UCSD-AML1 (cell line): ENCODE results near the gene TBATA.

Source experiments
- DNase-seq: peaks from one replicate; lab custom pipeline; 2025; ENCODE audit not compliant: unreplicated experiment; lab: John Stamatoyannopoulos, UW

TBATA gene

DNA sequence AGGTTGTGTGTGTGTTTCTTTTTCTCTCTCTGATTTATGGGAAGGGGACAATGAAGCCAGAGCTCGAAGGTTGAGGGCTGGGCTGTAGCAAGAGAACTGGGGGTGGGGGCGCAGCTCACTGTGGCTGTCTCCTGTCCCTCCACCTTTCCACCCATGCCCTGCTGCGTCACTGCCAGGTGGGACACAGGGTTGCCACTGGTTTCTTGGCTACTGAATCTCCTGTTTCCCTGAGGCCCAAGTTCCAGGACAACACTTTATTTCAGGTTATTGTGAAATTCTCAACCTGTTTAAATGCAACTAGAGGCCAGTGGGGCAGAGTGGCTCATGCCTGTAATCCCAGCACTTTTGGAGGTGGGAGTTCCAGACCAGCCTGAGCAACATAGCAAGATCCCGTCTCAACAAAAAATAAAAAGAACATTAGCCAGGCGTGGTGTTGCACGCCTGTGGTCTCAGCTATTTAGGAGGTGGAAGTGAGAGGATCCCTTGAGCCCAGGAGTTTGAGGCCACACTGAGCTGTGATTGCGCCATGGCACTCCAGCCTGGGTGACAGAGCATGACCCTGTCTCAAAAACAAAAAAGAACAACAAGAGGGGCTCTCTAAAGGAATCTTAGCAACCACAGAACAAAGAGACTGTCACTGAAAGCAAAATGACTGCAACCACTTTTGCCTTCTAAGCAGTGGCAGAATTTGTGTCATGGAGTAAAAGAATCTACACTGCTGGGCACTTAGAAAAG lies 22.6 kb downstream of the TBATA start:
- no peak for DNase-seq

DNA sequence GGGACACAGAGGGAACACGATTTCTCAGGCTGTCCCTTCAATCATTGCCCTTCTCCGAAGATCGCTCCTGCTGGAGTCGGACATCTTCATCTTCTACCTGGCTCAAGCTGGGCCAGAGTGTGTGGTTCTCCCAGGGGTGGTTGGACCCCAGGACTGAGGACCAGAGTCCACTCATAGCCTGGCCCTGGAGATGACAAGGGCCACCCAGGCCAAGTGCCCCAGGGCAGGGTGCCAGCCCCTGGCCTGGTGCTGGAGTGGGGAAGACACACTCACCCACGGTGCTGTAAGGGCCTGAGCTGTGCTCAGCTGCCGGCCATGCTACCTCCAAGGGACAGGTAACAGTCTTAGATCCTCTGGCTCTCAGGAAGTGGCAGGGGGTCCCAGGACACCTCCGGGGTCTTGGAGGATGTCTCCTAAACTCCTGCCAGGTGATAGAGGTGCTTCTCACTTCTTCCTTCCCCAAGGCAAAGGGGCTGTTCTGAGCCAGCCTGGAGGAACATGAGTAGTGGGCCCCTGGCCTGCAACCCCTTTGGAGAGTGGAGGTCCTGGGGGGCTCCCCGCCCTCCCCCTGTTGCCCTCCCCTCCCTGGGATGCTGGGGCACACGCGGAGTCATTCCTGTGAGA lies 23.3 kb downstream of the TBATA start:
- no peak for DNase-seq

DNA sequence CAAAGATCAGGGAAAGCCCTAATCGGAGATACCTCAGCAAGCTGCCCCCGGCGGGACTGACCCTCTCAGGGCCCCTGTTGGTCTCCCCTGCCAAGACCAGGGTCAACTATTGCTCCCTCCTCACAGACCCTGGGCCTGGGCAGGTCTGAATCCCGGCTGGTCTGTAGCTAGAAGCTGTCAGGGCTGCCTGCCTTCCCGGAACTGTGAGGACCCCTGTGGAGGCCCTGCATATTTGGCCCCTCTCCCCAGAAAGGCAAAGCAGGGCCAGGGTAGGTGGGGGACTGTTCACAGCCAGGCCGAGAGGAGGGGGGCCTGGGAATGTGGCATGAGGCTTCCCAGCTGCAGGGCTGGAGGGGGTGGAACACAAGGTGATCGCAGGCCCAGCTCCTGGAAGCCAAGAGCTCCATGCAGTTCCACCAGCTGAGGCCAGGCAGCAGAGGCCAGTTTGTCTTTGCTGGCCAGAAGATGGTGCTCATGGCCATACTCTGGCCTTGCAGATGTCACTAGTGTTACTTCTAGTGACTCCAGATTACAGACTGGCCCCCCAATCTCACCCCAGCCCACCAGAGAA lies 24.1 kb downstream of the TBATA start:
- DNase-seq: peak; percentile 37

DNA sequence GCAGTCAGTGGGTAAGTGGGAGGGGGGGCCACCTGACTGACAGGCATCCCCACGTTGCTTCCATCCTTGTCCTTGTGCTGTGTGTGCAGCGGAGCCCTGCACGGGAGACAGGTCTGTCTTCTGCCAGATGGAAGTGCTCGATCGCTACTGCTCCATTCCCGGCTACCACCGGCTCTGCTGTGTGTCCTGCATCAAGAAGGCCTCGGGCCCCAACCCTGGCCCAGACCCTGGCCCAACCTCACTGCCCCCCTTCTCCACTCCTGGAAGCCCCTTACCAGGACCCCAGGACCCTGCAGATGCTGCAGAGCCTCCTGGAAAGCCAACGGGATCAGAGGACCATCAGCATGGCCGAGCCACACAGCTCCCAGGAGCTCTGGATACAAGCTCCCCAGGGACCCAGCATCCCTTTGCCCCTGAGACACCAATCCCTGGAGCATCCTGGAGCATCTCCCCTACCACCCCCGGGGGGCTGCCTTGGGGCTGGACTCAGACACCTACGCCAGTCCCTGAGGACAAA lies 24.8 kb downstream of the TBATA start:
- no peak for DNase-seq

DNA sequence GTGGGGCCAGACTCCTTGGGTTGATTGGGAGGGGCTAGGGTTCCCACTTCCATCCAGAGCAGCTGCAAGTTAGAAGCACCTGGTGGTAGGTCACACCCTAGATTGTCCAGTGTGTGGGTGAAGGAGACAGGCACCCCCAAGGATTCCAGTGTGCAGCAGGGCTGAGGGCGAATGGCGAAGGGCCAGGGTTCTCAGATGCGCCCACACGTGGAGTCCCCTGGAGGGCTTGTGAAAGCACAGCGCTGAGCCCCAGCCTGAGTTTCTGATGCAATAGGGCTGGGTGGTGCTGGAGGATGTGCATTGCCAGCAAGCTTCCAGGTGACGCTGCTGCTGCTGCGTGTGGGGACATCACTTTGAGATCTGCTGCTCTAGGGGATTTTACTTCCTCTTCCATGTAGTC lies 25.4 kb downstream of the TBATA start:
- DNase-seq: no peak

DNA sequence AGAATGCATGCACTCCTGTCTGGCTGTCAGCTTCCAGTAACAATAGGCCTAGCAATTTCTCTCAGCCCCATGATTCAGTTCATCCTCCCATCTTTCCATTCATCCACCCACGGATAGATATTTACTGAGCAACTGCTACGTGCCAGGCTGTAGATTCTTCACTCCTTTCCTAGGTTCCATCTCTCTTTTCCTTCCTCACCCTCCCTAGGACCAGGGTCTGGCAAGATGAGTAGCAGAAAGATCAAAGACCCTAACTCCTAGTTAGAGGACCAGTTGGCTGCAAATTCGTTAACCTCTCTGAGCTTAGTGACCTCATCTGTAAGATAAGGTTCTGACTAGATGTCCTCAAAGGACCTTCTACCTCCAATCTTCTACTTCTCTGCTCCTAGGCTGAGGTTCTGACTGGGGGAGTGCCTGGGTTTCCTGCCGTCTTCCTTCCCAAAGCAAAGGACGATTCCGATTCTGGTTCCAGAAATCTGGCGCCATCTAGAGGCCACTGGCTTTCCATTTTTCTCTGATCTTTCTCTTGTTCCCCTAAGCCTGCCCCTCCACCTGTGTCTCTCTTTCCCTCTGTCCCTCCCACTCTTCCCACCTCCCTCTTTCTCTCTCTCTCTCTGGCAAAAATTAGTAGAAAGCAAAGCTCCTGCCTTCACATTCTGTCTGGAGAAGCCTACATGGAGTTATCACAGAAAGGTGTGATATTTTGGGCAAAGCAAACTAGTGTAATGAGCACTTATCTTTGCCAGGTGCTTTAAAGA lies 26.2 kb downstream of the TBATA start:
- DNase-seq: peak; percentile 47

DNA sequence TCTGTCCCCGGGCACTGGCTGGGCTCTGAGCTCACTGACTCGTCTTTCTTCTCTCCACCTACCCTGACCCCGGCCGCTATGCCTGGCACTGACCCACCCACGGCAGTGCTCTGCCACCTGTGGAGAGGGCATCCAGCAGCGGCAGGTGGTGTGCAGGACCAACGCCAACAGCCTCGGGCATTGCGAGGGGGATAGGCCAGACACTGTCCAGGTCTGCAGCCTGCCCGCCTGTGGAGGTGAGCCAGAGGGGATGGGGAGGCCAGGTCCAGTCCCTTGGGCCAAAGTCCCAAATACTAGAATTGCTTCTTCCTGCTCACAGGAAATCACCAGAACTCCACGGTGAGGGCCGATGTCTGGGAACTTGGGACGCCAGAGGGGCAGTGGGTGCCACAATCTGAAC lies 27.3 kb downstream of the TBATA start:
- DNase-seq: no peak

DNA sequence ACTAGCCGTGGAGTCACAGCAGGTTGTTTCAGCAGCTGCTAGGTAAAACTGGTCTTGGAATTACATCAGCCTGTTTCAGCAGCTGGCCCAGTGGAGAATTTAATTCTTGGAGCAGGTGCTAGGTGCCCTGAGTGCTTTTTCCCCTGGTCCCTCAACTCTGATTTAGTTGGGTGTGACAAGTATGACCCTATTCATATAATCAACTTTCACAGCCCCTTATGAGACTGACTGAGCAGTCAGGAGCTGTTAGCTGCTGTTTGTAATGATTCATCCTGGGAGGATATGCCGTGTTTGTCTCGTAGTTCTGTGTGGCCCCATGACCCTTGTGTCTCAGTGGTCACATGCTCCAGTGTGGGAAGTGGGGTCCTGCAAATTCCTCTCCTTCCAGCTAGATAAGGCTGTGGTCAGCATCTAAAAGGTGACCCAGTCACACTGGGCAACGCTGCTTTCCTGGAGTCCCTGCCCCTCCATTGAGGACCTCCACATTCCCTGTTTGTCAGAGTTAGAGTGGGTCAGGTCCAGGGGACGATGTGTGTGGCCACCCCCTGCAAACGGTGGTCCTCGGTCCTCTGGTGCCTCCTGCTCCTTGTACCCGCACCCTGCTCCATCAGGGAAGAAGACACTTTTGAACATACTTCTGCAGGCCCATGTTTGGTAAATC lies 28.3 kb downstream of the TBATA start:
- no peak for DNase-seq

DNA sequence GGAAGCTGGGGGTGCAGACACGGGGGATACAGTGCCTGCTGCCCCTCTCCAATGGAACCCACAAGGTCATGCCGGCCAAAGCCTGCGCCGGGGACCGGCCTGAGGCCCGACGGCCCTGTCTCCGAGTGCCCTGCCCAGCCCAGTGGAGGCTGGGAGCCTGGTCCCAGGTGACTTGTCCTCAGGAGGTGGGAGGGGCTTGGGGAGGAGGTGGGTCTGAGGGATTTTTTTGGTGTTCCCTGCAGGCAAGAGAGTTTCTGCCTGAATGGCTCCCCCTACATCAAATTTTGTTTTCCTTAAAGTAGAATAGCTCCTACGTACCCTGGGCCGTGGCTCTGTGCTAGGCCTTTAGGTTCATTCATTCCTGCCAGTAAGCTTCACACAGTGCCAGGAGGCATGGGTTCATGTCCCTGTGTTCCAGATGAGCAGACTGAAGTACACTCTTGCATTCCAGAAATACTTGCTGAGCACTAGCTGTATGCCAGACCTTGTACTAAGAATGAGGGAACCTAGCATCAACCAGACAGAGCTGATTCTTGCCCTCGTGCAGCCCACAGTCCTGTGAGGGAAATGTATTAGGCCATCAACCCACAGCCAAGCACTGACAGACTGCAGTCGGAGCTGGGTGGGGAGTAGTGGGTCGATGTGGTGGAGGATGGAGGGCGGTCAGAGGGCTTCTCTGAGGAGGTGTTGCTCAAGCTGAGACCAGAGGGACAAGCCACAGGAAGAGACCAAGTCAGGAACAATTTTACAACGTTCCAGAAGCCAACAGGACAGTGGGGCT lies 31.1 kb downstream of the TBATA start:
- no peak for DNase-seq

DNA sequence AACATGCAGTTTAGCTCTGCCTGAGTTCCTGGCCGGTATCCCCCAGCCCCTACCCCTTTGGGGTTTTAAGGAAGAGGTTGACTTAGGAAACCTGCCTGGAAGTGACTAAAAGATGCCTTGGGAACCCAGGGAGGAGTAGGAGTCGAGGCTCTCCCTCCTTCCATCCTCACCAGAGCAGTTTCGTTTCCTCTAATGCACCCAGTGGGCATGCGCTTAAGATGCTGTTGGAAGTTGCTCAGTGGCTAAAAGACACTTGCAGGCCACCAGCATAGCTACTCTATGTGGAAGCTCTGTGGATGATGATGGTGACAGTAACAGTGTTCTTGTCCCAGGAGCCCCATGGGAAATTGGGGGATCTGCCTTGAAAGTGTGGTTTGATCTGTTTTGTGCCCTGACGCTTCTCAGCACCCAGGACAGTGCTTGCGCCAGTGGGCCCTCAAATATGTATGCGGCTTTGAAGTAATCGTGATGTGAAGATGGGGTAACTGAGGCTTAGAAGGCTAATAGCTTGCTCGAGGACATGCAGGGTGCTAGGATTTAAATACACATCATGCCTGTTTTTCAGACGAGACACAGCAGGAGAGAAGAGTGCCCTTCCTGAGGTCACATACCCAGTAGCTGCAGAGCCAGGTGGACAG lies 32.0 kb downstream of the TBATA start:
- DNase-seq: no peak

DNA sequence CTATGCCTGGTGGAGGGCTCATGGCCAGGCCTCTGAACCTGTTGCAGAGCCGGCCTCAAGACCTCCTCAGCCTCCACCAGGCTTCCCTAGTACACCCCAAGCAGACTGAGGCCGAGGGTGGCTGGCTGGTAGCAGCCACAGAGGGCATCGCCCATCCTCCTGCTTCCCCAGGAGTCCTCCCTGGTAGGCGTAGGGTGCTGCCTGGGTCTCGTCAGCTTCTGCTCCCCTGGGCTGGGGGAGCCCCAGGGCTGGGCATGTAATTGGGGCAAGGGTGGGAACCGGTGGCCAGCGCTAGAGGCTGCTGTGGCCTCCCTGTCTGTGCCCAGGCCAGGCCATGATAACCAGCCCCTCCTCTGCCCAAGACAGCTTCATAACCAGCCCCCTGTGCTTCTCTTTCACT lies 32.6 kb downstream of the TBATA start:
- DNase-seq: no peak

DNA sequence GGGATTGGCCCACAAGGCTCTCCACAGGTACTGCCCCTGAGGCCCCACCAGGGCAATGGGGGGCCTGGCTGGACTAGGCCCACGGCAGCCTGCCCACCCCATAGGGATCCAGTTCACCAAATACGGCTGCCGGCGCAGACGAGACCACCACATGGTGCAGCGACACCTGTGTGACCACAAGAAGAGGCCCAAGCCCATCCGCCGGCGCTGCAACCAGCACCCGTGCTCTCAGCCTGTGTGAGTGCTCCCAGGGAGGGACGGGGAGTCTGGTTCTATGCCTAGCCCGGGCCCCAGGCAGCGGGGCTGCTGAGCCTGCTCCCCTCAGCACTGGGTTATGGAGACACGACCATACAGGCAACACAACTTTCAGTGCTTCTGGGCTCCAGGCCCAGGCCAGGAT lies 33.2 kb downstream of the TBATA start:
- DNase-seq: no peak

DNA sequence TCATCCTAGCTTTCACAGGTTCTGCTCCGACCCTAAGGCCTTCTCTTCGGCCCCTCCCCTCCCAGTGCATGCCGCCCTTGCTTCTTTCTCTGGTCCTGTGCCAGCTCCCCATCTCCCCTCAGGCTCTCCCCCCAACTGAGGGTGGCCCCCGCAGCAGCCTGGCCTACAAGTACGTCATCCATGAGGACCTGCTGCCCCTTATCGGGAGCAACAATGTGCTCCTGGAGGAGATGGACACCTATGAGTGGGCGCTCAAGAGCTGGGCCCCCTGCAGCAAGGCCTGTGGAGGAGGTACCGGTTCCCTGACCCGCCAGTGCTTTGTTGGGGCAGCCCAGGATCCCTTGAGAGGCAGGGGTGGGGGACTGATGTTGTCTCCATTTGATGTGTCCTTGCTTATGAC lies 33.8 kb downstream of the TBATA start:
- DNase-seq: no peak

DNA sequence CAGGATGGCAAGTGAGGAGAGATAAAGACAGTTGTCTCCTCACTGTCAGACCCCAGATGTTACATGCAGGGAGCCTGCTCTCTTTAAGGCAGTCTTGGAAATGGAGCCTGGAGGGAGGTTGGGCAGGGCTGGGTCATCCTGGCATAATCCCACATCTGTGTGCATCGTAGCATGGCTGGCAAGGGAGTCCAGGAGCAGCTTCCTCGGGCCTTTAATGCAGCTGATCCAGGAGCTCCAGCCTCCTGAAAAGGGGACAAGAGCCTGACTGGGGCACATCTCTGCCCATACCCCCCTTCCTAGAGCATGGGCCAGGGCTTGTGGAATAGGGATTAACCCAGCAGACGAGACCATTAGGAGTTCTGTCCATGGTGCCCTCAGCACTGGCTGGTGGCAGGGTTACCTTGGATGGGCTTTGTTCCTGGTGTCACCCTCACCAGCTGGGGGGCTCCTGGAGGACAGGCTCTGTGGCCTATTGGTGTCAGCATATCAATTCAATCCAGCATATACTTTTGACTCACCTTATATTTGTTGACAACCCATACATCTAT lies 34.9 kb downstream of the TBATA start:
- DNase-seq: no peak

DNA sequence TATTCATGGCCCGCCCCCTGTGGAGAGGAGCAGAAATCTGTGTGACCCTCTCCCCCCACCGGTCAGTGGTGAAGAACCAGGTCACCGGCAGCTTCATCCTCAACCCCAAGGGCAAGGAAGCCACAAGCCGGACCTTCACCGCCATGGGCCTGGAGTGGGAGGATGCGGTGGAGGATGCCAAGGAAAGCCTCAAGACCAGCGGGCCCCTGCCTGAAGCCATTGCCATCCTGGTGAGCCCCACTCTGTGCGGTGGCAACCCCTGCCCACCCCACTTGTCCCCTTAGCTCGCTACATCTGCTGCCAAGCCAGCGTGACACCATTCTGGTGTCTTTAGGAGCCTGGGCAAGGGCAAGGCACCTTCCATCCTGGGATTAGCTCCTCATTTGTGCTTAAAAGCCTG lies 35.4 kb downstream of the TBATA start:
- no peak for DNase-seq

DNA sequence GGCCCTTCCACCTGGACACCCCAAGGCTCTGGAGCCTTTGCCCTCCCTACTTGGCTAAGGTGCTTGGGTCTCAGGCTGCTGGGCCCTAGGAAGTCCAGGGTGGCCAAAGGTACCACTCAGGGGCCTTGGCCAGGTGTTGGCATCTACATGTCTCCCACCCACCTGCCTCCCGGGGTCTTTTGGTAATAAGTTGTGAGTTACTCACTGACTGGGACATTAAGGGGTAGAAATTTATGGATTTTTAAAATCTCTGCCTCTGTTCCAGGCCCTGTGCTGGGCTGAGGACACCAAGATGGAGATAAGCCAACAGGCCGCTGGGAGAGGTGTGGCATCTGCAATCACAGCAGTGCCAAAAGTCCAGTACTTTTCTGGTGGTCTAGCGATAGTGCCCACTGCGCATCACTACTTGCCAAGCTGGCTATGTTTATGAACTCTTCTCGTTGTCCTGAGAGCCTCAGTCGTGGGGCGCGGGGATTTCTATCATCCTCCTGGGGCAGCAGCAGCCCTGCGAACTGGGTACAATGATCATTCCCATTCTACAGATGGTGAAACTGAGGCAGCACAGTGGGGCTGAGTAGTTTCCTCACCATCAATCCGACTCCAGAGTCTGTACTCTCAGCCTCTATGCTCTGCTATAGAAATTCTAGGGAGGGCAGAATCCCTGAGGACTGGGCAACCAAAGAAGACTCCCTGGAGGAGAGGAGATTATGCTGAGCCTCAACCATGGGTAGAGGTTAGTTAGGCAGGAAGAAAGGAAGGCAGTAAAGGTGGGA lies 36.2 kb downstream of the TBATA start:
- DNase-seq: no peak

DNA sequence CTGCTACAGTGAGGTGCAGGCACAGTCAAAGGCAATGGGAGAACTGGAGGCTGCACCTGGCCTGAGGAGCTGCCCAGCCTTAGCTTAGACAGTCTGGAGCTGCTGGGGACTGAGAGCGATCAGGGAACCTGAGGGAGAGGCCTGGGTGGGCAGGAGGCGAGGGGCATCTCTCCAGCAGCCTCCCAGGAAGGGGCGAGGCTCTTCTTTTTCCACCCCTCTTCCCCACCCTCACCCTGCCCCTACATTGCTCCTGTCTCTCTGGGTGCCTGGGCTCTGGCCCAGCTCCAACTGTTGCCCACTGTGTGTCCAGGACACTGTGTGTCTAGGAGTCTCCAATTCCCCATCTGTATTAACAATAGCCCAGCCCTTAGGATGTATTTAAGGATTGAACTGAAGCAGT lies 36.9 kb downstream of the TBATA start:
- DNase-seq: no peak

DNA sequence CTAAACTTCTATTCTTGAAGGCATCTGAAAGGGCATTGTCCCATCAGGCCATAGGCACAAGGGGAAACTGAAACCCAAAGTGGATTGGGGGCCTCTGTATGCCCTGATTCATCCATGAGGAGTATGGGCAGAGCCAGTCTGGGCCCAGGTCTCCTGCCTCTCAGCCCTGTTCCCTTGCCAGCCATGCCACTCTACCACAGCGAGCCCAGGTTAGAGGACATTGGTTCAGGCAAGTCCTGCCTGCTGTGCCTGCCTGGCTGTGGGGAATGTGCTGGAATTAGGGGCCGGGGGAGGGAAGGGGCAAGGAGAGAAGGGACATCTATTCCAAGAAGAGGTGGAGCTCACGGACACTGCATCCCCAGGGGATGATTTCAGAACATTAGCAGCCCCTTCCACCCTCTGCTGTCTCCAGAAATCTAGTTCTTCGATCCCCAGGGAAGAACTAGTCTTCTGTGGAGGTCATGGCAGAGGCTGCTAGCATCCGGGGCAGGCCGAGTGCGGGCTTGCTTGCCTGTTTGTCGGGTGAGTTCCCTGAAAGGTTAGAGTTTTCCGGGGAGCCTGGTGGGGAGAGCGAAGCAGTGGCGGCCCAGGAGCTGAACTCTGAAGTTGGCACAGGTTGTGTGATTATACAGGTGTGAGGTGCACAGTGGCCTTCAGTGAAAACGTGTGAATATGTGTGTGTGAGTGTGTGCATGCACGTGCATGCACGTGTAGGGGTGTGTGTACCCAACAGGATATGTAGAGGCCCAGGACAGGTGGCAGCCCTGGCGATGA lies 37.8 kb downstream of the TBATA start:
- no peak for DNase-seq
